H9 (cell line): ENCODE results near the gene FUS. TPM values are rescaled to one million over a fixed set of nuclear protein-coding genes. Genes with fewer than 3 reads are reported as not detected.
A peak's percentile ranks its signal among the peaks of the same experiment; 100 is the strongest.

Source experiments
- DNase-seq: peaks from one replicate; pipeline ENCODE4 v3.0.0-alpha.2; 2017
- H2AFZ ChIP-seq: one replicate; pipeline ENCODE4 v1.6.1; 2013; ENCODE audit warnings: mild to moderate bottlenecking, low read length, control low read depth, moderate library complexity
- H2AK5ac ChIP-seq: 2 replicates; pipeline ENCODE4 v1.6.1; 2013; ENCODE audit warnings: low read length, control low read depth, mixed read lengths; ENCODE audit not compliant: insufficient read length
- H2BK120ac ChIP-seq: one replicate; pipeline ENCODE4 v1.6.1; 2013; ENCODE audit warnings: low read depth, mild to moderate bottlenecking, low read length, control low read depth, inconsistent platforms; ENCODE audit not compliant: poor library complexity, severe bottlenecking
- H2BK12ac ChIP-seq: 2 replicates; pipeline ENCODE4 v1.6.1; 2013; ENCODE audit warnings: low read length, control low read depth, mixed read lengths, low read depth; ENCODE audit not compliant: insufficient read length
- H2BK15ac ChIP-seq: 2 replicates; pipeline ENCODE4 v1.6.1; 2013; ENCODE audit warnings: low read depth, low read length, control low read depth
- H2BK20ac ChIP-seq: one replicate; pipeline ENCODE4 v1.6.1; 2013; ENCODE audit warnings: low read depth, mild to moderate bottlenecking, low read length, control low read depth, inconsistent platforms; ENCODE audit not compliant: poor library complexity, severe bottlenecking
- H2BK5ac ChIP-seq: 2 replicates; pipeline ENCODE4 v1.6.1; 2013; ENCODE audit warnings: low read length, control low read depth, mixed read lengths; ENCODE audit not compliant: insufficient read length
- H3K14ac ChIP-seq: 2 replicates; pipeline ENCODE4 v1.6.1; 2013; ENCODE audit warnings: low read length, control low read depth; ENCODE audit not compliant: insufficient read depth
- H3K18ac ChIP-seq: 2 replicates; pipeline ENCODE4 v1.6.1; 2013; ENCODE audit warnings: low read depth, mild to moderate bottlenecking, mixed read lengths, low read length, control low read depth; ENCODE audit not compliant: insufficient read length
- H3K23ac ChIP-seq: 2 replicates; pipeline ENCODE4 v1.6.1; 2013; ENCODE audit warnings: low read length, control low read depth, mixed read lengths, low read depth; ENCODE audit not compliant: insufficient read length
- H3K23me2 ChIP-seq: 2 replicates; pipeline ENCODE4 v1.6.1; 2013; ENCODE audit warnings: low read depth, mild to moderate bottlenecking, mixed read lengths, low read length, control low read depth; ENCODE audit not compliant: insufficient read length, poor library complexity, severe bottlenecking
- H3K27ac ChIP-seq: 2 replicates; pipeline ENCODE4 v1.5.1; 2013; ENCODE audit warnings: low read length, control low read depth, mixed read lengths, low read depth; ENCODE audit not compliant: insufficient read length
- H3K27me3 ChIP-seq: 2 replicates; pipeline ENCODE4 v1.6.1; 2013; ENCODE audit warnings: low read length, control low read depth, inconsistent platforms; ENCODE audit not compliant: insufficient read depth
- H3K4ac ChIP-seq: 2 replicates; pipeline ENCODE4 v1.6.1; 2013; ENCODE audit warnings: low read depth, mild to moderate bottlenecking, control low read depth, inconsistent platforms, low read length, moderate library complexity
- H3K4me1 ChIP-seq: 2 replicates; pipeline ENCODE4 v1.6.1; 2013; ENCODE audit warnings: low read length, control low read depth, inconsistent platforms; ENCODE audit not compliant: insufficient read depth
- H3K4me2 ChIP-seq: 2 replicates; pipeline ENCODE4 v1.6.1; 2013; ENCODE audit warnings: low read length, control low read depth, mixed read lengths; ENCODE audit not compliant: insufficient read length, insufficient read depth
- H3K56ac ChIP-seq: 2 replicates; pipeline ENCODE4 v1.6.1; 2013; ENCODE audit warnings: low read depth, mild to moderate bottlenecking, mixed read lengths, low read length, control low read depth; ENCODE audit not compliant: insufficient read length
- H3K79me1 ChIP-seq: 2 replicates; pipeline ENCODE4 v1.6.1; 2013; ENCODE audit warnings: low read depth, mild to moderate bottlenecking, moderate library complexity, low read length, control low read depth, inconsistent platforms; ENCODE audit not compliant: insufficient read depth, poor library complexity, severe bottlenecking
- H3K79me2 ChIP-seq: 2 replicates; pipeline ENCODE4 v1.6.1; 2013; ENCODE audit warnings: low read length, control low read depth, inconsistent platforms; ENCODE audit not compliant: insufficient read depth
- H3K9ac ChIP-seq: 2 replicates; pipeline ENCODE4 v1.6.1; 2013; ENCODE audit warnings: low read length, control low read depth, mixed read lengths; ENCODE audit not compliant: insufficient read length; ENCODE audit errors: extremely low read depth
- H3K9me3 ChIP-seq: one replicate; pipeline ENCODE4 v1.6.1; 2013; ENCODE audit warnings: low read depth, low read length, inconsistent platforms; ENCODE audit not compliant: control insufficient read depth
- H3T11ph ChIP-seq: one replicate; pipeline ENCODE4 v1.6.1; 2013; ENCODE audit warnings: mild to moderate bottlenecking, low read length, control low read depth, inconsistent platforms
- H4K20me1 ChIP-seq: one replicate; pipeline ENCODE4 v1.6.1; 2013; ENCODE audit not compliant: control insufficient read depth, insufficient read length, insufficient read depth
- H4K5ac ChIP-seq: 2 replicates; pipeline ENCODE4 v1.6.1; 2013; ENCODE audit warnings: low read depth, mild to moderate bottlenecking, mixed read lengths, low read length, control low read depth; ENCODE audit not compliant: insufficient read length
- H4K8ac ChIP-seq: replicated peaks from 2 replicates; pipeline ENCODE4 v1.6.1; 2013; ENCODE audit warnings: low read length, control low read depth, mixed read lengths, low read depth; ENCODE audit not compliant: insufficient read length
- H4K91ac ChIP-seq: 2 replicates; pipeline ENCODE4 v1.6.1; 2013; ENCODE audit warnings: low read depth, mild to moderate bottlenecking, moderate library complexity, mixed read lengths, low read length, control low read depth; ENCODE audit not compliant: insufficient read length
- H3K27ac Mint-ChIP-seq, 3 experiments: 2 replicates in 2 of 3; 3 replicates in 1 of 3; pipeline ENCODE4 v1.8.0; 2020 to 2021; ENCODE audit warnings: mixed read lengths in 3 of 3, mild to moderate bottlenecking in 1 of 3, moderate library complexity in 1 of 3
- H3K27me3 Mint-ChIP-seq: 2 replicates; pipeline ENCODE4 v1.8.0; 2021; ENCODE audit warnings: low read depth, mild to moderate bottlenecking, moderate library complexity, mixed read lengths
- H3K36me3 Mint-ChIP-seq, 3 experiments: 2 replicates in 2 of 3; 3 replicates in 1 of 3; pipeline ENCODE4 v1.8.0; 2020 to 2021; ENCODE audit warnings: low read depth in 3 of 3, mixed read lengths in 3 of 3; ENCODE audit not compliant: insufficient read depth in 1 of 3
- H3K4me1 Mint-ChIP-seq, 2 experiments: 2 replicates each; pipeline ENCODE4 v1.8.0; 2020; ENCODE audit warnings: mixed read lengths in 2 of 2
- H3K4me3 Mint-ChIP-seq, 2 experiments: 2 replicates in 1 of 2; 3 replicates in 1 of 2; pipeline ENCODE4 v1.8.0; 2020 to 2021; ENCODE audit warnings: mild to moderate bottlenecking in 2 of 2, mixed read lengths in 2 of 2, moderate library complexity in 1 of 2
- H3K9me3 Mint-ChIP-seq, 2 experiments: 2 replicates in 1 of 2; 3 replicates in 1 of 2; pipeline ENCODE4 v1.8.0; 2020; ENCODE audit warnings: mild to moderate bottlenecking in 2 of 2, mixed read lengths in 2 of 2, moderate library complexity in 1 of 2
- WGBS: extraction: QIAGEN DNeasy Blood & Tissue Kit; methylation state at CpG from one replicate; pipeline ENCODE4 v1.1.7; 2013; ENCODE audit warnings: missing lambda C conversion rate, low lambda C conversion rate, mixed read lengths; ENCODE audit not compliant: insufficient read length; ENCODE audit errors: extremely low coverage; 5-methylcytosine and 5-hydroxymethylcytosine counted together
- total RNA-seq: library from RNA; stranded (reverse); gene quantifications from 2 replicates; pipeline ENCODE4 v1.2.1, GENCODE V29; 2021
- TF ChIP-seq, protein P1 (sequence below): fragments of 200-600 bp; sonication (generic); conservative IDR thresholded peaks from 3 replicates; pipeline ENCODE4 v1.8.0; 2021; ENCODE audit warnings: antibody characterized with exemption, mild to moderate bottlenecking

The FUS gene
- total RNA-seq, 1 experiment from 2014 or later, result 1,034 TPM

DNA sequence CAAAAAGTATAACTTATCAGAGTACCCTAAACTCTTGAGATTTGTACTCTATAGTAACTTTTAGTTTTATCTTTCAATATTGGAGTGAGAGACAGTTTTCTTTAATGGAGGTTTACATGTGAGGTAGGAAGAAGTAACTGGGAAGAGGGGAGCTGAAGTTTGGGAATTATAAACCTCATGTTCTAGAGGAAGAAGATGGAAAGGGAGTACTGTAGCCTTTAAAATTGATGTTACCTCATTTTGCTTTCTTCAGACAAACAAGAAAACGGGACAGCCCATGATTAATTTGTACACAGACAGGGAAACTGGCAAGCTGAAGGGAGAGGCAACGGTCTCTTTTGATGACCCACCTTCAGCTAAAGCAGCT, 9.5 kb downstream of the FUS start:
- no peaks in the 10 kb centered on the region for H3K9me3 ChIP-seq
- WGBS, result no CpG with 5 or more reads among the region's 2 CpGs
- H3K4me3 Mint-ChIP-seq, result no peak overlapping the region
- H3K36me3 Mint-ChIP-seq, result peaks cover 93 to 100% (median 99%) of the 10 kb centered on the region in 3 experiments
- H4K5ac ChIP-seq, result no peak overlapping the region
- no peak overlapping the region for H3T11ph ChIP-seq
- no peaks in the 10 kb centered on the region for H3K27me3 ChIP-seq
- DNase-seq, result no peak
- no peak overlapping the region for H3K27ac ChIP-seq
- H3K4me1 ChIP-seq, result no peaks in the 10 kb centered on the region
- H3K79me2 ChIP-seq, result peaks cover 6% of the 10 kb centered on the region; the same call in 1 of the 2 replicates
- peaks cover 5 to 10% of the 10 kb centered on the region in 2 experiments; a peak in 2 of 4 replicates for H3K4me1 Mint-ChIP-seq
- H3K79me1 ChIP-seq, result peaks cover 12% of the 10 kb centered on the region
- H3K4me2 ChIP-seq, result no peak overlapping the region
- no peak overlapping the region for H2AK5ac ChIP-seq
- H3K23ac ChIP-seq, result no peak overlapping the region
- no peak overlapping the region for H2BK120ac ChIP-seq
- no peak overlapping the region for H2AFZ ChIP-seq
- no peak overlapping the region for H2BK12ac ChIP-seq
- peak overlapping the region in 1 of 3 experiments; percentile 31; a peak in 2 of 7 replicates for H3K27ac Mint-ChIP-seq
- H2BK15ac ChIP-seq, result no peak overlapping the region
- H3K4ac ChIP-seq, result no peak overlapping the region
- TF ChIP-seq, protein P1, sequence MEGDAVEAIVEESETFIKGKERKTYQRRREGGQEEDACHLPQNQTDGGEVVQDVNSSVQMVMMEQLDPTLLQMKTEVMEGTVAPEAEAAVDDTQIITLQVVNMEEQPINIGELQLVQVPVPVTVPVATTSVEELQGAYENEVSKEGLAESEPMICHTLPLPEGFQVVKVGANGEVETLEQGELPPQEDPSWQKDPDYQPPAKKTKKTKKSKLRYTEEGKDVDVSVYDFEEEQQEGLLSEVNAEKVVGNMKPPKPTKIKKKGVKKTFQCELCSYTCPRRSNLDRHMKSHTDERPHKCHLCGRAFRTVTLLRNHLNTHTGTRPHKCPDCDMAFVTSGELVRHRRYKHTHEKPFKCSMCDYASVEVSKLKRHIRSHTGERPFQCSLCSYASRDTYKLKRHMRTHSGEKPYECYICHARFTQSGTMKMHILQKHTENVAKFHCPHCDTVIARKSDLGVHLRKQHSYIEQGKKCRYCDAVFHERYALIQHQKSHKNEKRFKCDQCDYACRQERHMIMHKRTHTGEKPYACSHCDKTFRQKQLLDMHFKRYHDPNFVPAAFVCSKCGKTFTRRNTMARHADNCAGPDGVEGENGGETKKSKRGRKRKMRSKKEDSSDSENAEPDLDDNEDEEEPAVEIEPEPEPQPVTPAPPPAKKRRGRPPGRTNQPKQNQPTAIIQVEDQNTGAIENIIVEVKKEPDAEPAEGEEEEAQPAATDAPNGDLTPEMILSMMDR, result no peak
- H3K27me3 Mint-ChIP-seq, result peaks cover 2% of the 10 kb centered on the region; the same call in 1 of the 2 replicates
- no peak overlapping the region for H4K8ac ChIP-seq
- H3K18ac ChIP-seq, result no peak overlapping the region
- H4K91ac ChIP-seq, result no peak overlapping the region
- no peak overlapping the region for H2BK5ac ChIP-seq
- no peak overlapping the region for H2BK20ac ChIP-seq
- no peak overlapping the region for H3K56ac ChIP-seq
- no peaks in the 10 kb centered on the region for H4K20me1 ChIP-seq
- no peaks in the 10 kb centered on the region for H3K9me3 Mint-ChIP-seq
- no peak overlapping the region for H3K14ac ChIP-seq
- H3K9ac ChIP-seq, result no peak overlapping the region
- no peaks in the 10 kb centered on the region for H3K23me2 ChIP-seq
